ENCODE results near the gene RAB11A. TPM values are rescaled to one million over a fixed set of nuclear protein-coding genes. Genes with fewer than 3 reads are reported as not detected.

Gene RAB11A
- total and polyA plus RNA-seq, 2 of the 13 experiments (the other 11 are each of a cell fraction or from before 2014, with no cell fraction given) = 161 to 162 TPM

GRCh38 chr15:65869954-65870871, 922 bp downstream of the RAB11A start (continued):
- peak; percentile 80 for TF ChIP-seq ZNF263 (CRISPR knock-in tag; IDR thresholded peaks at IDR 0.05)
- TF ChIP-seq, protein P1, sequence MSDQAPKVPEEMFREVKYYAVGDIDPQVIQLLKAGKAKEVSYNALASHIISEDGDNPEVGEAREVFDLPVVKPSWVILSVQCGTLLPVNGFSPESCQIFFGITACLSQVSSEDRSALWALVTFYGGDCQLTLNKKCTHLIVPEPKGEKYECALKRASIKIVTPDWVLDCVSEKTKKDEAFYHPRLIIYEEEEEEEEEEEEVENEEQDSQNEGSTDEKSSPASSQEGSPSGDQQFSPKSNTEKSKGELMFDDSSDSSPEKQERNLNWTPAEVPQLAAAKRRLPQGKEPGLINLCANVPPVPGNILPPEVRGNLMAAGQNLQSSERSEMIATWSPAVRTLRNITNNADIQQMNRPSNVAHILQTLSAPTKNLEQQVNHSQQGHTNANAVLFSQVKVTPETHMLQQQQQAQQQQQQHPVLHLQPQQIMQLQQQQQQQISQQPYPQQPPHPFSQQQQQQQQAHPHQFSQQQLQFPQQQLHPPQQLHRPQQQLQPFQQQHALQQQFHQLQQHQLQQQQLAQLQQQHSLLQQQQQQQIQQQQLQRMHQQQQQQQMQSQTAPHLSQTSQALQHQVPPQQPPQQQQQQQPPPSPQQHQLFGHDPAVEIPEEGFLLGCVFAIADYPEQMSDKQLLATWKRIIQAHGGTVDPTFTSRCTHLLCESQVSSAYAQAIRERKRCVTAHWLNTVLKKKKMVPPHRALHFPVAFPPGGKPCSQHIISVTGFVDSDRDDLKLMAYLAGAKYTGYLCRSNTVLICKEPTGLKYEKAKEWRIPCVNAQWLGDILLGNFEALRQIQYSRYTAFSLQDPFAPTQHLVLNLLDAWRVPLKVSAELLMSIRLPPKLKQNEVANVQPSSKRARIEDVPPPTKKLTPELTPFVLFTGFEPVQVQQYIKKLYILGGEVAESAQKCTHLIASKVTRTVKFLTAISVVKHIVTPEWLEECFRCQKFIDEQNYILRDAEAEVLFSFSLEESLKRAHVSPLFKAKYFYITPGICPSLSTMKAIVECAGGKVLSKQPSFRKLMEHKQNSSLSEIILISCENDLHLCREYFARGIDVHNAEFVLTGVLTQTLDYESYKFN (CRISPR knock-in tag; conservative IDR thresholded peaks at IDR 0.05) = no peak
- TF ChIP-seq ZNF30 (CRISPR knock-in tag; IDR thresholded peaks at IDR 0.05) = peak; percentile 63; the same call in 1 of the 2 replicates
- no peak for TF ChIP-seq ATF7-NPFF (CRISPR knock-in tag; IDR thresholded peaks at IDR 0.05; ENCODE audit: low read depth)
- TF ChIP-seq SAP130 (CRISPR knock-in tag; IDR thresholded peaks at IDR 0.05; ENCODE audit: low read depth) = peak; percentile 48
- 0 out of 2 replicates have a peak, but pooled peaks have one; percentile 64 for TF ChIP-seq ZNF841 (CRISPR knock-in tag; IDR thresholded peaks at IDR 0.05; ENCODE audit: borderline replicate concordance)
- peak; percentile 41; the same call in 1 of the 2 replicates for TF ChIP-seq SRY (CRISPR knock-in tag; IDR thresholded peaks at IDR 0.05)
- 0 out of 2 replicates have a peak, but pooled peaks have one; percentile 31 for TF ChIP-seq ZBTB20 (CRISPR knock-in tag; IDR thresholded peaks at IDR 0.05; ENCODE audit: borderline replicate concordance, low read depth)
- 0 out of 2 replicates have a peak, but pooled peaks have one; percentile 58 for TF ChIP-seq ZNF780A (CRISPR knock-in tag; IDR thresholded peaks at IDR 0.05)
- TF ChIP-seq RXRB (CRISPR knock-in tag; IDR thresholded peaks at IDR 0.05; ENCODE audit: borderline replicate concordance) = 0 out of 2 replicates have a peak, but pooled peaks have one; percentile 9
- 0 out of 2 replicates have a peak, but pooled peaks have one; percentile 65 for TF ChIP-seq ELF4 (CRISPR knock-in tag; IDR thresholded peaks at IDR 0.05; ENCODE audit: borderline replicate concordance)
- TF ChIP-seq ZNF234 (CRISPR knock-in tag; conservative IDR thresholded peaks at IDR 0.05) = no peak
- peak; percentile 23; the same call in 1 of the 2 replicates for TF ChIP-seq FOXC1 (CRISPR knock-in tag; IDR thresholded peaks at IDR 0.05; ENCODE audit: borderline replicate concordance)
- no peak for TF ChIP-seq ZMYM4 (CRISPR knock-in tag; IDR thresholded peaks at IDR 0.05)
- TF ChIP-seq, protein P2, sequence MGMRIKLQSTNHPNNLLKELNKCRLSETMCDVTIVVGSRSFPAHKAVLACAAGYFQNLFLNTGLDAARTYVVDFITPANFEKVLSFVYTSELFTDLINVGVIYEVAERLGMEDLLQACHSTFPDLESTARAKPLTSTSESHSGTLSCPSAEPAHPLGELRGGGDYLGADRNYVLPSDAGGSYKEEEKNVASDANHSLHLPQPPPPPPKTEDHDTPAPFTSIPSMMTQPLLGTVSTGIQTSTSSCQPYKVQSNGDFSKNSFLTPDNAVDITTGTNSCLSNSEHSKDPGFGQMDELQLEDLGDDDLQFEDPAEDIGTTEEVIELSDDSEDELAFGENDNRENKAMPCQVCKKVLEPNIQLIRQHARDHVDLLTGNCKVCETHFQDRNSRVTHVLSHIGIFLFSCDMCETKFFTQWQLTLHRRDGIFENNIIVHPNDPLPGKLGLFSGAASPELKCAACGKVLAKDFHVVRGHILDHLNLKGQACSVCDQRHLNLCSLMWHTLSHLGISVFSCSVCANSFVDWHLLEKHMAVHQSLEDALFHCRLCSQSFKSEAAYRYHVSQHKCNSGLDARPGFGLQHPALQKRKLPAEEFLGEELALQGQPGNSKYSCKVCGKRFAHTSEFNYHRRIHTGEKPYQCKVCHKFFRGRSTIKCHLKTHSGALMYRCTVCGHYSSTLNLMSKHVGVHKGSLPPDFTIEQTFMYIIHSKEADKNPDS (CRISPR knock-in tag; IDR thresholded peaks at IDR 0.05) = 0 out of 2 replicates have a peak, but pooled peaks have one; percentile 19
- TF ChIP-seq ZBTB3 (CRISPR knock-in tag; IDR thresholded peaks at IDR 0.05; ENCODE audit: borderline replicate concordance, low read depth) = 0 out of 2 replicates have a peak, but pooled peaks have one; percentile 18
- TF ChIP-seq SATB2 (CRISPR knock-in tag; IDR thresholded peaks at IDR 0.05) = no peak
- peak; percentile 72; the same call in 1 of the 2 replicates for TF ChIP-seq ZNF414 (CRISPR knock-in tag; IDR thresholded peaks at IDR 0.05)

All from HepG2 (cell line).